GM12801 (cell line): ENCODE measurements around the gene MTURN.

ENCODE experiments used
- TF ChIP-seq, protein P1 (sequence below): IDR thresholded peaks from one replicate; pipeline ENCODE4 v1.5.1; 2011; ENCODE audit warnings: control low read depth; ENCODE audit not compliant: insufficient read length; ENCODE audit errors: extremely low read depth

MTURN gene

DNA sequence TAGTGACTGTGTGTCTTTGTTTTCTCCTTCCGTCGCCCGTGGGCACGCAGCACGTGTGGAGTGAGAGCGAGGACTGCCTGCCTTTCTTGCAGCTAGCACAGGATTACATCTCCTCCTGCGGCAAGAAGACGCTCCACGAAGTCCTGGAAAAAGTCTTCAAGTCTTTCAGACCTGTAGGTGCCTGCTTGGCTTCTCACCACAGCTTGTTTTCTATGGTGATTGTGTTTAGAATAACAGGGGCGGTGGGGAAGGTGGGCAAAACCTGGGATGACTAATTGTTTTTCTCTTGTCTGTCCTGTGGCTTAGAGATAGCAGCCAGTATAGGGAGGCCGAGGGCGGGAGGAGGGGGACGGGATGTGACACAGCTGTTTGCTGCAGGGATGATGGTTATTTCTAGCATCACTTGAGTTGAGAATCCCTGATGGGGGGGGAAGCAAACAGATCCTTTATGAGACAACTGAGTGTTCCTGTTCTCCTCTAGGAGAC is 11.4 kb downstream of the MTURN start:
- TF ChIP-seq, protein P1, sequence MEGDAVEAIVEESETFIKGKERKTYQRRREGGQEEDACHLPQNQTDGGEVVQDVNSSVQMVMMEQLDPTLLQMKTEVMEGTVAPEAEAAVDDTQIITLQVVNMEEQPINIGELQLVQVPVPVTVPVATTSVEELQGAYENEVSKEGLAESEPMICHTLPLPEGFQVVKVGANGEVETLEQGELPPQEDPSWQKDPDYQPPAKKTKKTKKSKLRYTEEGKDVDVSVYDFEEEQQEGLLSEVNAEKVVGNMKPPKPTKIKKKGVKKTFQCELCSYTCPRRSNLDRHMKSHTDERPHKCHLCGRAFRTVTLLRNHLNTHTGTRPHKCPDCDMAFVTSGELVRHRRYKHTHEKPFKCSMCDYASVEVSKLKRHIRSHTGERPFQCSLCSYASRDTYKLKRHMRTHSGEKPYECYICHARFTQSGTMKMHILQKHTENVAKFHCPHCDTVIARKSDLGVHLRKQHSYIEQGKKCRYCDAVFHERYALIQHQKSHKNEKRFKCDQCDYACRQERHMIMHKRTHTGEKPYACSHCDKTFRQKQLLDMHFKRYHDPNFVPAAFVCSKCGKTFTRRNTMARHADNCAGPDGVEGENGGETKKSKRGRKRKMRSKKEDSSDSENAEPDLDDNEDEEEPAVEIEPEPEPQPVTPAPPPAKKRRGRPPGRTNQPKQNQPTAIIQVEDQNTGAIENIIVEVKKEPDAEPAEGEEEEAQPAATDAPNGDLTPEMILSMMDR = no peak

DNA sequence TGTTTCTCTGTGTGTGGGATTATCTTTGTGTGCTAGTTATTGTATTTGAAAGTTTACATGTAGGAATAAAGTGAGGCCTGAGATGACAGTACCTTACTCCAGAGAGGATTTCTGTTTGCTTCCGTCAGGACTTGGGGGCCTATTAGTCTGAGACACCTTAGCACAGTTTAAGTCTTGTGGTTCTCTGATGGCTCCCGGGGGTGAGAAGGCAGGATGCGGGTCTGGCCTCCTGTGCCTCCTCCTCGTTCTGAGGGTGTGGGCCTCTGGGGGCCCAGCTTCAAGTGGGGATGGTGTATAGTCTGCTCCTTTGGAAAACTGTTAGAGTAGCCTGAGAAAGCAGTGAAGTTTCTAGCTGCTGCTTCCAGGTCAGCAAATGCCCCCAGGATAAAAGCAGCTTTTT is 12.4 kb downstream of the MTURN start:
- TF ChIP-seq, protein P1 = no peak

DNA sequence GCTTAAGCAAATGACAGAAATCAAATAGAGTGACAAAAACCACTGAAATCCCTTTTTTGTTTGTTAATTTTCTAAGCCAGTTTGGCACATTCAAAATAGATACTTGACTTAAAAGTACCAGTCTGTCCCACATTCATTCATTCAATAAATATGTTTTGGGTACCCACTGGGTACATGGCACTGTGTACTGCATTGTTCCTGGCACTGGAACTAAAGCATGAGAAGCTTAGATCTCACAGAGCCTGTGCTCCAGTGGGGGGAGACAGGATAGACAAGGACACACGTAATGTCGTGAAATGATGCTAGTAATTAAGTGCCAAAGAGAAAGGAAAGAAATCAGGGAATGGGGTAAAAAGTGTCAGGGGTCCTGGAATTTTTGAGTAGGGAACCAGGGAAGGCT is 13.0 kb downstream of the MTURN start:
- TF ChIP-seq, protein P1 = no peak

DNA sequence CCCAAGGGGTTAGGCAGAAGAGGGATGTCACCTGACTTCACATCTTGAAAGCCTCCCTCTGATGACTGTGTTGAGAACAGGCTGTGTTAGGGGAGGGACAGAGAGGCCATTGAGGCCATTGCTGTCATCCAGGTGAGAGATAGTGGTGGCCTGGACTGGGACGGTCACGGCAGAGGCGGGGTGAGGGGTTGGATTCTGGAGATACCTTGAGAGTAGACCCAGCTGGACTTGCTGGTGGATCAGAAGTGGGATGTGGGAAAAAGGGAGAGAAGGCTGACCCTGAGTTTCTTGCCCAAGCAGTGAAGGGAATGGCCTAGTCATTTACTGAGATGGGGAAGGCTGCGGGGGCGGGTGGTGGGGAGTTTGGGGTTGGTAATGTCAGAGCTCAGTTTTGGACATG is 13.6 kb downstream of the MTURN start:
- TF ChIP-seq, protein P1 = no peak

DNA sequence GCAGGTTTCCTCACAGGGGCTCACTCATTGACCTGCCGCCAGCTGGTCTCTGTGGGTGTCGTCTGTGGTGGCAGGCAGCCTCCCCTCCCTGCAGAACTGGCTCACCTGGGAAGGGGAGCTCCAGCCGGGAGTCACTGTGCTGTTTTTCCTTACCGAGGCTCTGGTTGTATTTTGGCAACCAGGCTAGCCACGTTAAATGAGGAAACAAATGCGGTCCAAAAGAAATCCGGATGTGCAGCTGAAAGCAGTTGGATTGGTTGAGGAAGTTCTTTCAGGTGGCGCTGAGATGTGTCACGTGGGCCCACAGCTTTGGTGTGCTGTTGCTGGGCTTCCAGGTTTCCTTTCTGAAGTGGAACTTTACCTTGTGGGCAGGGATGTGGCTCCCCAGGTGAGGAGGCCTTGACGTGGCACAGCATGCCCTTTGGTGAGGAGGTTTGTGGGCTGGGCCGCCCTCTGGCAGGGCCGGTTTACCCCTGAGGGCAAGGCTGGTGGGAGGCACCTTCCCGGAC is 14.2 kb downstream of the MTURN start:
- TF ChIP-seq, protein P1 = no peak

DNA sequence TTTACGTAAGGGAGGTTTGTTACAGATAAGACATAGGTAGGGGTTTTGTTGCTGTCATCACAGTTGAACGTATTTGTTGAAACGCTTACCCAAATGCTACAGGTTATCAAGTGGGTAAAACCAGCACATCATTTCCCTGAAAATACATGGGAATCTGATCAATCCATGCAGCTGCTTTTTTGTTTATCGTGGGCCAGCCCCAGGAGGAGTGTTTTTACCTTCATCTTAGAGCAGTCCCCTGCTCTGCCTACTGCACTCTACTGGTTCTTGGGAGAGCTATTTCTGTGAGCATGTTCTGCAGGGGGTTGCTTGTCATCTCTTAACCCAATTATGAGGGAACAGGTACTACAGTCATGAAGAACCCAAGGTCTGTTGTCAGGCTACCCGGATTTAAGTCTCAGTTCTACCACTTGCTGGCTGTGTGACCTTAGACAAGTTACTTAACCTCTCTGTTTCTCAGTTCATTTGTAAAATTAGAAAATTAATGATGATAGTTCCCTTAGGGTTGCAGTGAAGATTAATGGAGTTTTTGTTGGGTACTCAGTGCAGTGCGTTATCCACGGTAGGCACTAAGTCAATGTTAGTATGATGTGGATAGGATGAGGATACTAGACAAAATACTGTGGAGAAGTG is 15.0 kb downstream of the MTURN start:
- TF ChIP-seq, protein P1 = no peak

DNA sequence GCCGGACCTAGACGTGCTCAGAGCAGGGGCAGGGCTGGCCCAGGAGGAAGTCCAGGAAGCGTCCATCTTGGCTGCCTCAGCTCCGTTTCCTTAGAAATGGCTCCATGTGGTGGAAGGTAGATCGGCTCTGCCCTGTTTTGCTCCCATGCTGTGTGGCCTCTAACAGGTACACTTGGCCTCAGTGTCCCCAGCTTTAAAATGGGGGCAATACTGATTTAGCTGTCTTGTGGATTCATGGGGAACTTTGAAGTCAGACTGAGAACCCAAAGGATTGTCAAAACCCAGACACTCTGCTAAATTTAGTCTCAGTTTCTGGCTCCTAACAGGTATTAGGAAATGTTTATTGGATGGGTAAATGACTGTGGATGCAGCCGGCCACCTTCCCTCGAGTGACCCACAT is 15.9 kb downstream of the MTURN start:
- TF ChIP-seq, protein P1 = no peak

DNA sequence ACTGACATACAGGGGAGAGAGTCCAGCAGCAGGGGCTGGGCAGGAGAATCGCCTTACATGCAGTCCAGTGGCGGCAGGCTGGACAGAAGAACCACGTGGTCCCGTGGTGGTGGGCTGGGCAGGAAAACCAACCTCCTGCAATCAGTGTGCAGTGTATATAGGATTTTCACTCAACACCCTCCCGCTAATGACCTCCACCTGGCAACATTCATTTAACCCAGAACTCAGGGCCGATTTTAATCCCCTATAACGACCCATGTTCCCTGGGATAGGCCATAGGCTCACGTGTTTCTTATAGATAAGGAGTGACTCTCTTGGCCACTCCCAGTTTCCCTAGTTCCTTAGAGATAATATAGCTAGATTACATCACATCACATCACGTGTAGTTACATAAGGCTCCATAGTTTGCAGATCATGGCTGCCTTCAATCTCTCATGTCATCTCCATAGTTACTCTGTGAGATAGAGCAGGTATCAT is 19.4 kb downstream of the MTURN start:
- TF ChIP-seq, protein P1 = no peak
